NCI-H2196 (cell line): ENCODE measurements around the gene STIL.
A peak's percentile ranks its signal among the peaks of the same experiment; 100 is the strongest.

ENCODE experiments used
- DNase-seq: peaks from one replicate; lab custom pipeline; 2025; ENCODE audit not compliant: unreplicated experiment; lab: John Stamatoyannopoulos, UW

The STIL gene

DNA sequence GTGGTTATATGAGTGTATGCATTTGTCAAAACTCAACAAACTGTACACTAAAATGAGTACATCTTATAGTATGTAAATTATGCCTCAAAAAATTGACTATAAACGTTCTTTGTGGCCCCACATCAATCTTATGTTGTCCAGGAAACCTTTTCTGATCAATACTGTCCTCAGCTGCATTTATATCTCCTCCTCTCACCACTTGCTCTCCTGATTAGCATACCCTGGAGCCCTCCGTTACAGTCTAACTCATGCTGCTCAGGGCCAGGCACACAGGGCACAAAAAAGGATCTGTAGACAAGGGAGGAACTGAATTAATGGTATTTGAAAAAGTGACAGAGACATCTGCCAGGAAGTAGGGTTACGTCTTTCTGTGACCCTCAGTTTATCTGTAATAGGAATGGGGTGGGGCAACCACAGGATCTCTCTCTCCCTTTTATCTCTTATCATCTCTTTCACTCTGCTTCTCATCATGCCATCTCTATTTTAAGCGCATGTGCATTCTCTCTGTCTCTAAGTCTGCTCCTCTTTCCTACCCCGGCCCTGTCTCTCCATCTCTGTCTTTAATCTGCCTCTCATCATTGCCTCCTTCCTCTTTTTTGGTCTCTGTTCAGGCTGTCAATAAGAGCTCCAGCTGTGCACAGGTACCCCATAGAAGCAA, 74.9 kb downstream of the STIL start:
- no peak for DNase-seq

- DNase-seq: no peak
Measured at GRCh38 chr1:47235806-47236205, 78.1 kb downstream of the STIL start.

DNA sequence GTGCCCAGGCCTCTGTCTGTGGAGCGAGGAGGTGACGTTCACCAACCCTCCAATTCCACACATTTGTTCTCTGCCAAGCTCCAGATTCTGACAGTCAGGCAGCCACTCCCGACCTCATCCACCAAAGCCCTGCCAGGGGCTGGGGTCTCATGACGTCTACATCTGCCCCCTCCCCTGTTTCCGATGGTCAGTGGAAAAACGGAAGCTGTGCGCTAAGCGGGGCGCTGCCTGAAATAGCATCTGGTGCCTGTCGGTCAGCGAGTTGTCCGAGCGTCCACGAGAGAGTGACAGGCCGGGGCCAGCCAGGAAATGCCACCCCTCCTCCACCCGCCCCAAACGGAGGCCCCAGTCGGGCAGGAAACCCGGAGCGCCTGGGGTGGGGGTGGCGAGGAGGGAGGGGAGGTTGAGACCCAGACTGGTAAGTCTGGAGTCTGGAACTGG, 78.7 kb downstream of the STIL start:
- DNase-seq: no peak

GRCh38 chr1:47233186-47233585, 80.8 kb downstream of the STIL start:
- DNase-seq: no peak

DNA sequence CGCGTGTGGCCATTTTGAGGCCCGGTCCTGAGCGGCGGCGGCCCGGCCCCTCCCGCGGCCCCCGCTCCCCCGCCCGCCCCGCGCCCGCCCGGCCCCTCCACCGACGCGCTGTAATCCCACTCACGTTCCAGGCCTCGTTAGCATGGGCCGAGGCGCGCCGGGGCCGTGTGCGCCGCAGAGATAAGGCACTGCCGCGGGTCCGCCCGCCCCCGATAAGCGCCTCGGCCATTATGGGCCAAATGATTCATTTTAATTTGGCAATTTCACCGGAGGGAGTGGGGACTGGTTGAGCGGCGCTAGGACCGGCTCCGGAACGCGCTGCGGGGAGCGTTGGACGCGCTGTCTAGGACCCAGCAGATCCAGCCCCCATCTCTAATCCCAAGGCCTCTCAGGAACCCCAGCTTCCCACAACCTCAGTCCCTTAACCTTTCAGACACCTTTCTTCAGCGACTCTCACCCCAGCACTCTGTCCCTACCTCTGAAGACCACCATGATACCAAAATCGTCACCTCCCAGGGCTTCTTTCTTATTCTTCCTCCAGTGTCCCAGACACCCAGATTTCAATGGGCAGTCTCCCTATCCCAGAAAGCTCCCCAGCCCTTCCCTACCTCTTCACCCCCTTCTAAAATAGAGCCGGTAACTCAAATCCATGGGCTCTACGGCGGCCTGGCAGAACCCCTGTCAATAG, 81.6 kb downstream of the STIL start, which contains the start of gene TAL1:
TSS of gene TAL1 (minus strand) at position 39 of the 688 bp plus-strand sequence. CDS start 6,337 bp downstream, outside the sequence.
- no peak for DNase-seq

- no peak for DNase-seq
Measured at GRCh38 chr1:47231301-47232186, 82.4 kb downstream of the STIL start.

DNA sequence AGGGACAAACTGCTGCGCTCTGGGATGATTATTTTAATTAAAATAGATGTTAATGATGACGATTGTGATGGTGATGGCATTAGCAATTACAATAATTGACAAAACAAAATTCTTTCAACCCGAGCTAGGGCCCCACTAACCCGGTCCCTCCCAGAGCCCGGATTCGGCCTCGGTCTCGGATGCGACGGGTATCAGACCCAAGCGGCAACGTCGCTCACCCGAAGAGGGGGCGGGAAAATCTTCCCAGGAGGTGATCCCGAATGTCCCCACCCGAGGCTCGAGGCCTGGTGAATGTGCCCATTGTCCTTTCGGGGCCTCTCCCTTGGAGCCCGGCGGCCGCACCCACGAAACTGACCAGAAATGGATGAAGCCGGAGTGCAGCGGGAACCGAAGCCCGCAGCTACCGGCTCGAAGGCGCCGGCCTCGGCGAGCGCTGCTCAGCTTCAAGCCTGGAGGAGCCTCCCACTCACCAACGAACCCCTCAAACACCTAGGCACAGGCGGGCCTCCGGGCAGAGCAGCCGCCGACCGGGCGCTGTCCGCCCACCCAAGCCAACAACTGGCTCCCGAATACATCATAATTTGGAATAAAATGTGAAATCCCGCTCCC, 83.2 kb downstream of the STIL start:
- no peak for DNase-seq

- DNase-seq: no peak
Measured at GRCh38 chr1:47229886-47230691, 83.9 kb downstream of the STIL start.

DNA sequence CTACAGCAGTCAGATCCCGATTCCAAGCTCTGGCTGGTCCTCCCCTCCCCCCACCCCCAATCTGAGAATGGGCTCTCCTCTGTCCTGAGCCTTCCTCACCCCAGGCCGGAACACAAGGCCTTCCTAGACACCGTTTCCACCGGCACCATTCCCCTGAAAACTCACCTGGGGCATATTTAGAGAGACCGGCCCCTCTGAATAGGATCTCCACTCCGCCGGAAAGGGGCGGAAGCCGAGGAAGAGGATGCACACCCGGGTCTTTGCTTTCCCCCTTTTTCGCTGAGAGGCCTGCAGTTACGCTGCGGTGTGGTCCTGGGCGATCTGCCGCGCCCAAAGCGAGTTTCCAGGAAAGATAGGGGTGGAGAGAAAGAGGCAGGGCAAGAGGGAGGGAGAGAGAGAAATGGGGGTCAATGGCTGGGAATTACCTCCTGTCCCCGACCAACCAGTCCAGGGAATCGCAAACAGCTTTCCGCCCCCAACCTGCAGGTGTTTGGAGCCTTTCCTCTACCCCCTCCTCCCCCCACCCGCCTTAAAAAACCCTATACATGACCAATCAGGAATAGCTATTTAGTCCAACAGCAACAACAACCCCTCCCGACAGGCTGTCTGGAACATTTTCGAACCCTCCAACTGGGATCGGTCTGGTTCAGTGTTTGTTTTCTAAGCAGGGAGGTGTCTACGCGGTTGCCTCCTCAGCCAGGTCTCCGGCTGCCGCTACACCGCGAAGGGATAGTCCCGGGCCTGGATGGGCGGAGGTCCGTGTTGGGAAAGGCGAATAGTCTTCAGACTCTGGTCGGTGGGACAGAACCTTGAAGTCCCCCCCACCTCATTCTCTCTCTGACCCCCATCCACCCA, 84.7 kb downstream of the STIL start:
- DNase-seq: no peak

GRCh38 chr1:47228644-47229030, 85.3 kb downstream of the STIL start:
- no peak for DNase-seq

- no peak for DNase-seq
Measured at GRCh38 chr1:47227341-47228232, 86.4 kb downstream of the STIL start.

GRCh38 chr1:47226839-47227215, 87.1 kb downstream of the STIL start:
- DNase-seq: no peak

DNA sequence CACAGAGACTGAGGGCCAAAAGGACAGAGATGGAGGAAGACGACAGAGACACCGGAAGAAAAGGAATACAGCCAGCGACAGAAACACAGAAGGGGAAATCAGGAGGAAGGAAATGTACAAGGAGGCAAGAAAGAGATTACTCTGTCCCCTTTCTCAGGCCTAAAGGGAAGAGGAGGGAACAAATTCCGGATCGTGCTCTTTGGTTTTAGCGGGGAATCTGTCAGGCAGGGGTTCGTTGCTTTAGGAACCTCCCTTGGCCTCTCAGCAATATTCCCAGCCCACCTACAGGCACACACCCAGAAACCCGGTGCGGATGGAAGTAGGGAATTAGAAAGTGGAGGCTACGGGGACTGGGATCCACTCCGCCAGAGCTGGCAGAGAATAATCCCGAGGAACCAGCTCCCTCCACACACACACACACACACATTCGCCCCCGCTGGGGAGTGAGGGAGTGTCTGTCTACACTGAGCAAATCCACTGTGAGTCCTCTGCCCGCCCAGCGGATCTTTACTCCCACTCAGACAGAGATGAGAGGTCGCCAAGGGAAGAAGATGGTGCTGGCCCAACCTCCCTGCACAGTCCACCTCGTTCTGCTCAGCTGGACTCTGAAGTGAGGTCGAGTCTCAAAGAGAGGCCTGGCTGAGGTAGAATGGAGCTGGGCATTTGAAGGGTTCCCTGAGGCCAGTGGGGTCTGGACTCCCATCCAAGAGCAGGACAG, 87.7 kb downstream of the STIL start:
- DNase-seq: no peak

DNA sequence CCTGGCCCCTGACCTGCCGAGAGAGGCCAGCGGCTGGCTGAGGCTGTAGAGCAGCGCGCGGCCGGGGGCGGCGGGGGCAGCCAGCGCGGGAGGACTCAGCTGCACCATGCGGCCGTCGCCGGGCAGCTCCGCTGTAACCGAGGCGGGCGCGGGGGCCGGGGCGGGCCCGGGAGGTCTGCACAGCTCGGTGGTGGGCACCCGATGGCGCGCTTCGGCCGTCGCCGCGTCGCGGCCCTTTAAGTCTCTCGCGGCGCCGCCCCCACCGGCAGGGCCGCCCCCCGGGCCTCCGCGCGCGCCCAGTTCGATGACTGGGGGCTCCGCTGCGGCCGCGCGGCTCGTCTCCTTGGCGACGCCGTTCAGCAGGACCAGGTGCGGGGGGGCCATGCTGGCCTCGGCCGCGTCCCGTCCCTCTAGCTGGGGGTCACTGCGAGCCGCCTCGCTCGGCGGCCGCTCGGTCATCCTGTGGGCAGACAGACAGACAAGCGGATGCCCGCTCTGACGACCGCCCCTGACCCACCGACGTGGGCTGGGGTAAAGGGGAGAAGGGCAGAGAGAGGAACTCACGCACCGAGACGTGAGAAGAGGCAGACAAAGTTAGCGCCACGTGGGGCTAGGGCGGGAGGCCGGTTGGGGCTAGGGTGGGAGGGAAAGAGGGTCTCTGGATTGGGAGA, 88.4 kb downstream of the STIL start:
- peak; percentile 13 for DNase-seq

GRCh38 chr1:47224676-47225399, 89.1 kb downstream of the STIL start:
- no peak for DNase-seq

- no peak for DNase-seq
Measured at GRCh38 chr1:47223921-47224675, 89.8 kb downstream of the STIL start.
